ENCODE results near the gene EDN3.

- TF ChIP-seq CTCF (conservative IDR thresholded peaks at IDR 0.05 in 1 of 2, IDR thresholded peaks at IDR 0.05 in 1 of 2; ENCODE audit: low read depth in 1 of 2, low read length in 2 of 2) (no peak), EZH2 (IDR thresholded peaks at IDR 0.05; ENCODE audit: low read length, missing control alignments) (no peak)
Measured at GRCh38 chr20:59333951-59334350, 33.5 kb downstream of the EDN3 start.

Data from fibroblast of lung (primary cell).